Erythroblast (primary cell): Measurements from ENCODE around the gene FIBCD1.

Experiments used
- GATA1 ChIP-seq: IDR thresholded peaks from 2 replicates; pipeline ENCODE4 v1.6.1; 2011; ENCODE audit warnings: low read depth, mild to moderate bottlenecking, control low read depth, low read length, moderate library complexity
- POLR2A ChIP-seq: IDR thresholded peaks from 2 replicates; pipeline ENCODE4 v1.6.1; 2011; ENCODE audit warnings: mild to moderate bottlenecking, low read length

GRCh38 chr9:130987054-130987453, 48.0 kb upstream of the FIBCD1 start:
- no peak for TF ChIP-seq POLR2A
- no peak for TF ChIP-seq GATA1
